ENCODE measurements around the gene NAIF1. TPM values are rescaled to one million over a fixed set of nuclear protein-coding genes. Genes with fewer than 3 reads are reported as not detected.

Gene NAIF1
- 10 to 100 TPM in 1 of 4 donors, 1 to 10 TPM in 3; 5.5 to 10.7 (median 6.3) TPM for total RNA-seq
- 10 to 100 TPM in 1 of 3 donors, 1 to 10 TPM in 2; 8.4 to 11.0 (median 8.6) TPM for polyA plus RNA-seq

- WGBS, 2 donors, result 36 to 38% methylated on average over 54 of the region's 54 CpGs
- intact Hi-C loops (cut with DNase I), result no loop called here
- peak; percentile 99 for DNase-seq
- H3K27ac ChIP-seq, result peak within 1 kb of the TSS; percentile 96 to 100 (median 98)
- peak in 1 of 2 donors; percentile 51 for TF ChIP-seq POLR2A (IDR thresholded peaks at IDR 0.05)
- TF ChIP-seq POLR2AphosphoS5 (IDR thresholded peaks at IDR 0.05), result peak; percentile 67 to 83 (median 80)
- no peak for TF ChIP-seq CTCF (IDR thresholded peaks at IDR 0.05)
- no peak for TF ChIP-seq EP300 (IDR thresholded peaks at IDR 0.05)
- H3K9me3 ChIP-seq, result no peaks in the 10 kb centered on the region
- H3K27me3 ChIP-seq, result no peaks in the 10 kb centered on the region
- H3K4me1 ChIP-seq, result peaks cover 0 to 62% (median 45%) of the 10 kb centered on the region in 4 donors
- peak within 1 kb of the TSS; percentile 75 to 93 (median 90) for H3K4me3 ChIP-seq
- H3K36me3 ChIP-seq, result peaks cover 0 to 17% (median 3%) of the 10 kb centered on the region in 4 donors
These were observed at the start of gene NAIF1 for GRCh38 chr9:128066713-128067644. TSS of gene NAIF1 (minus strand) at chr9:128067320. CDS start at chr9:128067101, 219 bp downstream.

DNA sequence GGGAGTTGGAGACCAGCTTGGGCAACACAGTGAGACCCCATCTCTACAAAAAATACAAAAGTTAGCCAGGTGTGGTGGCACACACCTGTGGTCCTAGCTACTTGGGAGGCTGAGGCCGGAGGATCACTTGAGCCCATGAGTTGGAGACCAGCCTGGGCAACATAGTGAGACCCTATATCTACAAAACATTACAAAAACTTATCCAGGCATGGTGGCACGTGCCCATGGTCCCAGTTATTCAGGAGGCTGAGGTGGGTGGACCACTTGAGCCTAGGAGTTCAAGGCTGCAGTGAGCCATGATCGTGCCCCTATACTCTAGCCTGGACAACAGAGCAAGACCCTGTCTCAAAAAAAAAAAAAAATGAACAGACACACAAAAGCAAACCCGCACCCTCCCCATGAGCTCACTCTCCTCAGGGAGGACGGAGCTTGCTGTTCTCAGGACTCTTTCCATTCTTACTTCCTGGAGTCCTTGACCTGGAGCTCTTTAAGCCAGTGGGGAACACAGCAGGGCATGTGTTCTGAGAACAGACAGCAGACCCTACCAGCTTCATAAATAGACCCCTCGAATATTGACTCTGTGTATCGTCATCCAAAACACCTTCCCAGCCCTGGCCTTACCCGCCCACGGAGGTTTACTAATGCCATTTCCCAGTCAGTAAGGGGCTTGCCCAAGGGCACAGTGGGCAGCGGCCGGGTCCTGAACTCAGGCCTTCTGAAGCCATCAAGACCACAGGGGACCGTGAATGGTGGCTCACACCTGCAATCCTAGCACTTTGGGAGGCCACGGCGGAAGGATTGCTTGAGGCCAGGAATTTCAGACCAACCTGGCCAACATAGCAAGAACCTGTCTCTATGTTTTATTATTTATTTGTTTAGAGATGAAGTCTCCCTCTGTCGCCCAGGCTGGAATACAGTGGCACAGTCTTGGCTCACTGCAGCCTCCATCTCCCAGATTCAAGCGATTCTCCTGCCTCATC lies 49.3 kb upstream of the NAIF1 start:
- WGBS, 2 donors, result 52 to 82% methylated on average over 16 of the region's 16 CpGs
- H3K36me3 ChIP-seq, result peaks cover 0 to 26% (median 7%) of the 10 kb centered on the region in 4 donors
- H3K27me3 ChIP-seq, result no peaks in the 10 kb centered on the region
- H3K9me3 ChIP-seq, result no peaks in the 10 kb centered on the region
- peak overlapping the region in 1 of 4 donors; percentile 5 for H3K27ac ChIP-seq
- peaks cover 0 to 7% (median 6%) of the 10 kb centered on the region in 4 donors for H3K4me1 ChIP-seq
- no peak for TF ChIP-seq POLR2AphosphoS5 (IDR thresholded peaks at IDR 0.05)
- TF ChIP-seq POLR2A (IDR thresholded peaks at IDR 0.05), result no peak
- TF ChIP-seq EP300 (IDR thresholded peaks at IDR 0.05), result no peak
- TF ChIP-seq CTCF (IDR thresholded peaks at IDR 0.05), result no peak
- peak; percentile 64 for DNase-seq
- no peak overlapping the region for H3K4me3 ChIP-seq
- intact Hi-C loops (cut with DNase I), result loop anchor here (1.0 to 5.0 kb wide), 3 partner anchors 18 to 173 kb away; no protein-coding TSS in a partner anchor

DNA sequence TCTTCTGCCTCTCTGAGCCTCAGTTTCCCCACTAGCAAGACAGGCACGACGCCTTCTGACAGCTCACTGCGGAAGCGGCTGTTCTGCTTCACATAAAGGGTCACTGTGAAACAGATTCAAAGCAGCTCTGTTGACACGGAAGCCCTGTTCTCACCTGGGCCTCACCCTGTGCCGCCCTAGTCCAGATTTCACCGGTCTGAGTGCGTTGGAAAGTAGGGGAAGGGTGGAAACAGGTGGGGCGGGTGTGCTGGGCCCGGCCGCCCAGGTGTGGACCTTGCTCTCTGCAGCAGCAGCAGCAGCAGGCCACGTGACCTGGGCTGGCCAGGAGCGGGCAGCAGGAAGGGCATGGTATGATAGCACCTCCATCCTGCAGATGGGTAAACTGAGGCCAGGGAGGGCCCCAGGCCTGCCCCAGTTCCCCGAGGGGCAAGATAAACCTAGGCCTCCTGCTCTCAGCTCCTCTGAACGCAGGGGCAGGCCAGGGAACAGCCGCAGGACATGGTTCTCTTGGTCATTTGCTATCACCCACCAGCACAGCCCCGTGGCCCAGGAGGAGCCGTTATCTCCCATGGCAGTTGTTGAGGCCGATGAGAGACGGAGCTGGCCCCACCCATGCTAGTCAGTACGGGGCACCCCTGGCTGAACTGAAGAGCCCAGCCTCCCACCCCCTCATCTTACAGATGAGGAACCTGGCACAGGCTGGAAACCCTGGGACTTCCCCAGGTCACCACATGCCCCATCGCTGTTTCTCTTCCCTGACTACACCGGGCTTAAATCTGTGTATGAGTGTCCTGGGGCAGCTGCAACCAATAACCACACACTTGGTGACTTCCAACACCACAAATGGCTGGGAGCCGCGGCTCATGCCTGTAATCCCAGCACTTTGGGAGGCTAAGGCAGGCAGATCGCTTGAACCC lies 48.3 kb upstream of the NAIF1 start:
- intact Hi-C loops (cut with DNase I), result loop anchor here (2.0 to 5.0 kb wide), 2 partner anchors 17 to 78 kb away; no protein-coding TSS in a partner anchor
- Histone ChIP-seq H3K36me3 (peaks cover 0 to 16% (median under 1%) of the 10 kb centered on the region in 4 donors), H3K27me3 (no peaks in the 10 kb centered on the region), H3K9me3 (no peaks in the 10 kb centered on the region), H3K27ac (peak overlapping the region in 1 of 4 donors; percentile 35), H3K4me3 (no peak overlapping the region), H3K4me1 (peaks cover 0 to 7% (median 6%) of the 10 kb centered on the region in 4 donors)
- TF ChIP-seq EP300 (IDR thresholded peaks at IDR 0.05) (no peak), POLR2A (IDR thresholded peaks at IDR 0.05) (peak in 1 of 2 donors; percentile 82), POLR2AphosphoS5 (IDR thresholded peaks at IDR 0.05) (peak in 1 of 4 donors; percentile 46), CTCF (IDR thresholded peaks at IDR 0.05) (no peak)
- peak; percentile 61 for DNase-seq
- WGBS, 2 donors, result 20 to 64% methylated on average over 26 of the region's 26 CpGs

Measured in sigmoid colon (tissue), 7 donors.